Body of pancreas (tissue), 4 donors: Measurements from ENCODE around the gene SLC24A3.

Source experiments
- CTCF ChIP-seq, 7 experiments: fragments of 450-650 bp in 4 of 7; fragments of 200-600 bp in 3 of 7; sonication (generic) in 3 of 7; IDR thresholded peaks; one replicate each; pipeline ENCODE4 v1.5.1; 2016 to 2019; ENCODE audit warnings: antibody characterized with exemption in 7 of 7
- POLR2A ChIP-seq, 3 donors: fragments of 450-650 bp; IDR thresholded peaks; one replicate each; pipeline ENCODE4 v1.6.1; 2016; ENCODE audit warnings: antibody characterized with exemption in 3 of 3, mild to moderate bottlenecking in 2 of 3

- TF ChIP-seq CTCF (IDR thresholded peaks at IDR 0.05) (no peak), POLR2A (IDR thresholded peaks at IDR 0.05) (no peak)
Measured at GRCh38 chr20:19642860-19643259, 430.4 kb downstream of the SLC24A3 start.
